Transverse colon (tissue), 4 donors: ENCODE results near the gene PRKCB. TPM values are rescaled to one million over a fixed set of nuclear protein-coding genes. Genes with fewer than 3 reads are reported as not detected.

Experiments
- DNase-seq: peaks from one replicate; pipeline ENCODE4 v3.0.0-alpha.2; 2019
- H3K27ac ChIP-seq, 4 donors: fragments of 200-600 bp; sonication (generic); 2 replicates each; pipeline ENCODE4 v1.5.1; 2016 to 2018; ENCODE audit warnings: inconsistent platforms in 4 of 4
- H3K27me3 ChIP-seq: fragments of 200-600 bp; sonication (generic); 2 replicates; pipeline ENCODE4 v1.5.1; 2017; ENCODE audit warnings: inconsistent platforms
- H3K36me3 ChIP-seq, 4 donors: fragments of 200-600 bp; sonication (generic); 2 replicates each; pipeline ENCODE4 v1.5.1; 2017 to 2019; ENCODE audit warnings: inconsistent platforms in 4 of 4
- H3K4me1 ChIP-seq, 4 donors: fragments of 200-600 bp; sonication (generic); 2 replicates each; pipeline ENCODE4 v1.5.1; 2017 to 2020; ENCODE audit warnings: inconsistent platforms in 4 of 4
- H3K4me3 ChIP-seq, 4 donors: fragments of 200-600 bp; sonication (generic); 1 replicate in 1 of 4; 2 replicates in 3 of 4; pipeline versions ENCODE4 v1.5.1 to v1.6.1; 2017 to 2019; ENCODE audit warnings: inconsistent platforms in 4 of 4
- H3K9me3 ChIP-seq, 2 donors: fragments of 200-600 bp; sonication (generic); 2 replicates each; pipeline ENCODE4 v1.5.1; 2017 to 2019; ENCODE audit warnings: inconsistent platforms in 2 of 2
- EP300 ChIP-seq: sonication (generic); formaldehyde crosslinking; IDR thresholded peaks from one replicate; pipeline ENCODE4 v1.6.1; 2017; ENCODE audit warnings: antibody characterized with exemption, low read depth
- POLR2A ChIP-seq: fragments of 450-650 bp; IDR thresholded peaks from one replicate; pipeline ENCODE4 v1.6.1; 2016; ENCODE audit warnings: antibody characterized with exemption, mild to moderate bottlenecking, moderate library complexity
- POLR2AphosphoS5 ChIP-seq, 3 donors: sonication (generic); formaldehyde crosslinking; IDR thresholded peaks; one replicate each; pipeline ENCODE4 v1.6.1; 2016; ENCODE audit warnings: antibody characterized with exemption in 3 of 3
- WGBS, 2 donors: methylation state at CpG; one replicate each; pipeline ENCODE4 v1.1.5; 2018; ENCODE audit warnings: low coverage in 1 of 2; 5-methylcytosine and 5-hydroxymethylcytosine counted together
- in situ Hi-C, 4 donors: fragments of 200-750 bp; cut with MboI; loops; one replicate each; pipeline versions ENCODE4 v1.15.0 to v1.15.1; 2017; ENCODE audit warnings: low sequenced_read_pairs in 3 of 4, low pct_ligation_motif_present in 1 of 4, low pct_unique_long_range_greater_than_20kb in 1 of 4
- intact Hi-C: fragments of 100-400 bp; cut with DNase I; formaldehyde crosslinking; loops from one replicate; pipeline ENCODE4 v1.15.1; 2023; ENCODE audit warnings: low total_unique reads
- total RNA-seq, 4 donors: library from RNA; depleted of rRNA; stranded (reverse); fragments of >200 nt; gene quantifications; one replicate each; pipeline ENCODE4 v1.1.0, GENCODE V29; 2016
- TF ChIP-seq, protein P1 (sequence below), 5 experiments: fragments of 200-600 bp in 3 of 5; fragments of 450-650 bp in 2 of 5; sonication (generic) in 3 of 5; IDR thresholded peaks; 1 replicate in 2 of 5; 2 replicates in 3 of 5; pipeline ENCODE4 v1.5.1; 2016 to 2017; ENCODE audit warnings: antibody characterized with exemption in 5 of 5, inconsistent platforms in 3 of 5, mild to moderate bottlenecking in 2 of 5, moderate library complexity in 1 of 5

The PRKCB gene
- total RNA-seq, 4 donors from 2014 or later: 9.0 to 28.3 (median 15.2) TPM

DNA sequence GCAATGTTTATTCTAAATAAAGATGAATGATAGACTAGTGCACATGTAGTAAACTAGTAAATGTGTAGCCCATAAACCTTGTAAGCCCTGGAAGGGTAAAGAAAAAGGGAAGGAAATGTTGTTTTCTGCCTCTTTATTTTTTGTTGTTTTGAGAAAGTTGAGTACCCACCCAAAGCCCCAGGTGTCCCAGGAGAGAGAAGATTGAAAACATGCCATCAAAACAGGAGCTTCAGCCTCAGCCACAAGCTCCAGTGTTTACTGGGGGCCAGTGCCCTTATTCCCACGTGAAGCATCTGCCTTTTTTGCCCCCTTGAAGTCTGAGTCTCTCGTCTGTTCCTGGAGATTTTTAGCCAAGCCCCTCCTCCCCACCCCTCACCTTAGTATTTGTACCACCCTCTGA lies 121.5 kb downstream of the PRKCB start:
- Histone ChIP-seq H3K27ac (no peak overlapping the region), H3K27me3 (no peaks in the 10 kb centered on the region), H3K4me1 (peaks cover 0 to 7% (median 3%) of the 10 kb centered on the region in 4 donors), H3K36me3 (no peaks in the 10 kb centered on the region), H3K4me3 (no peak overlapping the region), H3K9me3 (no peaks in the 10 kb centered on the region)
- in situ Hi-C loops: no loop called here
- no peak for DNase-seq
- TF ChIP-seq POLR2A: no peak
- TF ChIP-seq, protein P1, sequence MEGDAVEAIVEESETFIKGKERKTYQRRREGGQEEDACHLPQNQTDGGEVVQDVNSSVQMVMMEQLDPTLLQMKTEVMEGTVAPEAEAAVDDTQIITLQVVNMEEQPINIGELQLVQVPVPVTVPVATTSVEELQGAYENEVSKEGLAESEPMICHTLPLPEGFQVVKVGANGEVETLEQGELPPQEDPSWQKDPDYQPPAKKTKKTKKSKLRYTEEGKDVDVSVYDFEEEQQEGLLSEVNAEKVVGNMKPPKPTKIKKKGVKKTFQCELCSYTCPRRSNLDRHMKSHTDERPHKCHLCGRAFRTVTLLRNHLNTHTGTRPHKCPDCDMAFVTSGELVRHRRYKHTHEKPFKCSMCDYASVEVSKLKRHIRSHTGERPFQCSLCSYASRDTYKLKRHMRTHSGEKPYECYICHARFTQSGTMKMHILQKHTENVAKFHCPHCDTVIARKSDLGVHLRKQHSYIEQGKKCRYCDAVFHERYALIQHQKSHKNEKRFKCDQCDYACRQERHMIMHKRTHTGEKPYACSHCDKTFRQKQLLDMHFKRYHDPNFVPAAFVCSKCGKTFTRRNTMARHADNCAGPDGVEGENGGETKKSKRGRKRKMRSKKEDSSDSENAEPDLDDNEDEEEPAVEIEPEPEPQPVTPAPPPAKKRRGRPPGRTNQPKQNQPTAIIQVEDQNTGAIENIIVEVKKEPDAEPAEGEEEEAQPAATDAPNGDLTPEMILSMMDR (IDR thresholded peaks at IDR 0.05): no peak
- TF ChIP-seq POLR2AphosphoS5 (IDR thresholded peaks at IDR 0.05): no peak
- no peak for TF ChIP-seq EP300
- 44% methylated on average over 2 of the region's 2 CpGs for WGBS, 2 donors
- intact Hi-C loops: no loop called here

DNA sequence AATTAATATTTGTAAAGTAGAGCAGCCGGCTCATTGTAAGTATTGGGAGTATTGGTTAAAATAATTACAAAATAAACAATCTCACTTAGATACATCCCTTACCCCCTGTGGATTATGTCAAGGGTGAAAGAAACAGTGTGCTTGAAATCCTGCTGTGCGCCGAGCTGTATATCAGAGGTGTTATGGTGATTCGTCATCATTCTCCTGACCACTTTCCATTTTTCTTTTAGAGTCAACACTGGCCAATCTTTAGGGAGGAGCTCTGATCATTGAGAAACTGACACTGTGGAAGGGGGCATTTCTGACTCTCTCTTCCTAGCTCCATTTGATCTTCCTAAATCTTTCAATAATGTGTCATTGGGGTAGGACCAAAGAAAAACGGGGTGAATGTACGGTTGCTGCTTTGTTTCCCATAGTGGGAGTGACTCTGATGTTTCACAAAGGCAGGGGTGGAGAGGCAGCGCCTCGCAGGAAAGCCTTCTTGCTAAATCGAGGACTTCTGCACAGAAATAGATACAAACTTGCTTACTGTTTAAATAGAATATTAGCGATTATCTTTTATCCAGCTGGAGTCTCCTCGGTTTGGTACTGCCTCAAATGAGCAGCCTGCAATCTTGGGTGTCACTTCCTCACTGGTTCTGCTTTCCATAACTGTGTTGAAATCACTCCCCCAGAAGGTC lies 123.4 kb downstream of the PRKCB start:
- 70 to 74% methylated on average over 11 of the region's 11 CpGs for WGBS, 2 donors
- in situ Hi-C loops: no loop called here
- Histone ChIP-seq H3K9me3 (no peaks in the 10 kb centered on the region), H3K36me3 (no peaks in the 10 kb centered on the region), H3K4me1 (peaks cover 0 to 7% (median 0%) of the 10 kb centered on the region in 4 donors), H3K27me3 (no peaks in the 10 kb centered on the region), H3K27ac (no peak overlapping the region), H3K4me3 (no peak overlapping the region)
- TF ChIP-seq POLR2A (no peak), POLR2AphosphoS5 (IDR thresholded peaks at IDR 0.05) (no peak), EP300 (no peak)
- TF ChIP-seq, protein P1 (IDR thresholded peaks at IDR 0.05): no peak
- DNase-seq: no peak
- intact Hi-C loops: no loop called here

DNA sequence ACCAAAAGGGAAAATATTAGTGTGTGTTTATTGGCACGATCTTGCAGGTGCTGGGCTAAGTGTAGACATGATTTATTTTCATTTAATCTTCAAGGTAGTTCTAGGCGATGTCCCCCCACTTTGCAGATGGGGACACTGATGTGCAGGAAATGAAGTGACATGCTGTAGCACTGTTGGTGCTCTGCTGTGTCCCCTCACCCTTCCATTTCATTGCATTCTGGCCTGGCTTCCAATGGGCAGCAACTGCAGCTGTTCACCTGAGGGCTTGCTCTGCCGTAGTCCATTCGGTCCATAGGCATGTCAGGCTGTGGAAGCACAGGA lies 123.9 kb downstream of the PRKCB start:
- H3K27ac ChIP-seq: no peak overlapping the region
- no peak overlapping the region for H3K4me3 ChIP-seq
- in situ Hi-C loops (no loop called here), intact Hi-C loops (no loop called here)
- DNase-seq: no peak
- WGBS, 2 donors: 60 to 63% methylated on average over 1 to 4 of the region's 4 CpGs
- peaks cover 0 to 7% (median 0%) of the 10 kb centered on the region in 4 donors for H3K4me1 ChIP-seq
- no peaks in the 10 kb centered on the region for H3K36me3 ChIP-seq
- H3K27me3 ChIP-seq: no peaks in the 10 kb centered on the region
- TF ChIP-seq EP300 (no peak), POLR2A (no peak), POLR2AphosphoS5 (IDR thresholded peaks at IDR 0.05) (no peak)
- TF ChIP-seq, protein P1 (IDR thresholded peaks at IDR 0.05): no peak
- H3K9me3 ChIP-seq: no peaks in the 10 kb centered on the region

DNA sequence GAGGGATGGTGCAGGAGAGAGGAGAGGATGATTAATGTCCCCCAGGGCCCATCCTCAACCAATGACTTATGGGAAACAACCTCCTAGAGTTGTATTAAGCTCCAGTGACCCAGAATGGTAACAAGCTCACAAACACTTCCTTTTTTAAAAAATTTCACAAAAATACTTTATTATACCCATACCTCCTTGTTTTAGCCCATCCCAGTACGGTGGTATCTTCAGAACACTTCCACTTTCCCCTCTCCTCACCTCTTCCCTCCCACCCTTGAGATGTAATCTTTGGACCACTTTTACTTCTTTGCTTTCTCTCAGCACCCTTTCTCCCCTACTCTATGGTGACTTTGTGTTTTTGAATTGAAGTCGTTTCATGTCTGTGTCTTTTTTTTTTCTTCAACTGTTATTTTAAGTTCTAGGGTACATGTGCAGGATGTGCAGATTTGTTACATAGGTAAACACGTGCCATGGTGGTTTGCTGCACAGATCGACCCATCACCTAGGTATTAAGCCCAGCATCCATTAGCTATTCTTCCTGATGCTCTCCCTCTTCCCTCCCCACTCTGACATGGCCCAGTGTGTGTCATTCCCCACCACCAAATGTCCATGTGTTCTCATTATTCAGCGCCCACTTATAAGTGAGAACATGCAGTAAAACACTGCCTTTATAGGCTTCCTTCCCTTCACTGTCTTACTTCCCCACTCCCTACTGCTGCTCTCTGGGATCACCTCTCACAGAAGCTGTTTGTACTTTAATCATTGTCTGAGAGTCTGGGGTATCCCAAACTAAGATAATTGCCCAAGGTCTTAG lies 124.5 kb downstream of the PRKCB start:
- DNase-seq: no peak
- no peak overlapping the region for H3K27ac ChIP-seq
- TF ChIP-seq POLR2AphosphoS5 (IDR thresholded peaks at IDR 0.05) (no peak), POLR2A (no peak), EP300 (no peak)
- TF ChIP-seq, protein P1 (IDR thresholded peaks at IDR 0.05): no peak
- 66% methylated on average over 5 of the region's 5 CpGs for WGBS, 2 donors
- no peaks in the 10 kb centered on the region for H3K36me3 ChIP-seq
- intact Hi-C loops: no loop called here
- in situ Hi-C loops: no loop called here
- H3K4me1 ChIP-seq: peaks cover 0 to 7% (median 0%) of the 10 kb centered on the region in 4 donors
- no peaks in the 10 kb centered on the region for H3K27me3 ChIP-seq
- H3K4me3 ChIP-seq: no peak overlapping the region
- H3K9me3 ChIP-seq: no peaks in the 10 kb centered on the region
